Hindlimb muscle (tissue), 1 donor: Measurements from ENCODE around the gene FAF2. TPM values are rescaled to one million over a fixed set of nuclear protein-coding genes. Genes with fewer than 3 reads are reported as not detected.
"Not testable (repeated sequence)": the region's sequence is repeated elsewhere in the genome, so short reads cannot be mapped to it uniquely, and the experiment has no call there.

Source experiments
- DNase-seq: peaks from one replicate; pipeline ENCODE4 v3.0.0-alpha.2; 2013
- polyA plus RNA-seq: library from polyadenylated mRNA; unstranded; fragments of 120-200 nt; gene quantifications from one replicate; pipeline ENCODE4 v1.2.1, GENCODE V29; 2013; ENCODE audit not compliant: insufficient read length

The FAF2 gene
- polyA plus RNA-seq, 1 donor, result 26.0 TPM

- no peak for DNase-seq
Measured at GRCh38 chr5:176420086-176420485, 28.1 kb upstream of the FAF2 start.

DNA sequence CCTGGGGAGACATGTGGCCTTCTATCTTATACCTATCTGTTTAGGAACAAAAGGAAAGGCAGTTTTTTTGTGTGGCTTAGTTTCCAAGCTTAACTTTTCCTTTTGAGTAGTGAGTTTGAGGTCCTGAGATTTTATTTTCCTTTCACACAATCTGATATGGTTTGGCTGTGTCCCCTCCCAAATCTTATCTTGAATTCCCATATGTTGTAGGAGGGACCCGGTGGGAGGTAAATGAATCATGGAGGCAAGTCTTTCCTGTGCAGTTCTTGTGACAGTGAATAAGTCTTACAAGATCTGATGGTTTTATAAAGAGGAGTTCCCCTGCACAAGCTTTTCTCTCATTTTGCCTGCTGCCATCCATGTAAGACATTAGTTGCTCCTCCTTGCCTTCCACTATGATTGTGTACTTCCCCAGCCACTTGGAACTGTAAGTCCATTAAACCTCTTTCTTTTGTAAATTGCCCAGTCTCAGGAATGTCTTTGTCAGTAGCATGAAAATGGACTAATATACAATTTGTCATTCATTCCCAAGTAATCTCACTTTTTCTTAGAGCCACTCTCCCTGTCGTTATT is 27.1 kb upstream of the FAF2 start:
- DNase-seq, result no peak

- DNase-seq, result no peak
Measured at GRCh38 chr5:176424181-176424580, 24.0 kb upstream of the FAF2 start.

DNA sequence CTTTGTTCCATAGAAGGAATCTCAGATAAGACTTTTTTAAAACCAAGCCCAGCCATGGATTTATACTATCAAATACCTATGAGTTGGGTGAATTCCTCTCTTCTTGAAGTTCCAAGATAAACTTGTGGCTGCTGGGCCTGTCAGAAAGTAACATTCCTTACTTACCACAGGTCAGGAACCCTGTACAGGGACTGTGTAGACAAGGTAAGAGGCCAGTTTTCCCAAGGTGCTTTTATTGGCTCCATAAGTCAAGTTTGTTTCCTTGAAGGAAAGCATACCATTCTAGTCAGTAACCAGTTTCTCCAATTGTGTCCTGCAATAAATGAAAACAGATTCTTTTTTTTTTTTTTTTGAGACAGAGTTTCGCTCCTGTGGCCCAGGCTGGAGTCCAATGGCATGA is 23.0 kb upstream of the FAF2 start:
- no peak for DNase-seq

DNA sequence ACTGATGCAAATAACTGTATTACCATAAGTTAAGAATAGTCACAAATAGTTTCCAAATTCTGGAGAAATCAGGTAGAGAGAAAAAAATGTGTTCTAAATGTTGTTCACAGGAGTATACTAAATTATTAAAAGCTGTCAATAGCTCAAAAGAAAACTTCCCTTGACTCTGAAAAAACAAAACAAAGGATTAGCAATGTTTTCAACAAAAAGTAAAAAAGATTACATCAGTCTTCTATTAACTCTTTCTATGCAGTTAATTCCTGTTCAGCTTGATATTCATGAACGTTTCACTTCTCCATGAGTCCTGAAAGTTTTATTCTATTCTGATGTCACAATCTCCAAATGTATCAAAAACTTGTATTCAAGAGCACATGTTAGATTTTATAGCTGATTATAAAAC is 22.4 kb upstream of the FAF2 start:
- no peak for DNase-seq

GRCh38 chr5:176426876-176427275 is 21.3 kb upstream of the FAF2 start:
- no peak for DNase-seq

- no peak for DNase-seq
Measured at GRCh38 chr5:176427971-176428370, 20.2 kb upstream of the FAF2 start.

GRCh38 chr5:176429972-176430371 is 18.2 kb upstream of the FAF2 start:
- no peak for DNase-seq

DNA sequence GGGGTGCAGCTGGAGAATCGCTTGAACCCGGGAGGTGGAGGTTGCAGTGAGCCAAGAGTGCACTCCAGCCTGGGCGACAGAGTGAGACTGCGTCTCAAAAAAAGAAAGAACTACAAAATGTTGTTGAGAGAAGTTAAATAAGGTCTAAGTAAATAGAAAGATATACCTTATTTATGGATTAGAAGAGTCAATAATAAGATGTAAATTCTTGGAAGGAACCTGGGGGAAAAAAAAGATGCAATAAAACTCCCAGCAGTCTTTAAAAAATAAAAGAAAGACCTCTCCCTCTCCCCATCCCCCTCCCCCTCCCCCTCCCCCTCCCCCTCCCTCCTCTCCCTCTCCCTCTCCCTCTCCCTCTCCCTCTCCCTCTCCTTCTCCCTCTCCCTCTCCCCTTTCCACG is 15.5 kb upstream of the FAF2 start:
- no peak for DNase-seq

DNA sequence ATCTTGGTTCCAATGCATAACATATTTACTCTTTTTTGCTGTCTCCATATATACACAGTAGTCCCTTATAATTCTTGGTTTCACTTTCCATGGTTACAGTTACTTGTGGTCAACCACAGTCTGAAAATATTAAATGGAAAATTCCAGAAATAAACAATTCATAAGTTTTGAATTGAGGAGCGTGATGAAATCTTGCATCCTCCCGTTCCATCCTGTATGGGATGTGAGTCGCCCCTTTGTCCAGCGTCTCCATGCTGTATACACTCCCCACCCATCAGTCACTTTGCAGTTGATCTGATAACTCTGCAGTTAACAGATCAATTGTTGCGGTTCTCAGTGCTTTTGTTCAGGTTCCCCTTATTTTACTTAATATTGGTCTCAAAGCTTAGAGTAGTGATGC is 11.5 kb upstream of the FAF2 start:
- no peak for DNase-seq

GRCh38 chr5:176438959-176439757 is 9.0 kb upstream of the FAF2 start:
- DNase-seq, result no peak

DNA sequence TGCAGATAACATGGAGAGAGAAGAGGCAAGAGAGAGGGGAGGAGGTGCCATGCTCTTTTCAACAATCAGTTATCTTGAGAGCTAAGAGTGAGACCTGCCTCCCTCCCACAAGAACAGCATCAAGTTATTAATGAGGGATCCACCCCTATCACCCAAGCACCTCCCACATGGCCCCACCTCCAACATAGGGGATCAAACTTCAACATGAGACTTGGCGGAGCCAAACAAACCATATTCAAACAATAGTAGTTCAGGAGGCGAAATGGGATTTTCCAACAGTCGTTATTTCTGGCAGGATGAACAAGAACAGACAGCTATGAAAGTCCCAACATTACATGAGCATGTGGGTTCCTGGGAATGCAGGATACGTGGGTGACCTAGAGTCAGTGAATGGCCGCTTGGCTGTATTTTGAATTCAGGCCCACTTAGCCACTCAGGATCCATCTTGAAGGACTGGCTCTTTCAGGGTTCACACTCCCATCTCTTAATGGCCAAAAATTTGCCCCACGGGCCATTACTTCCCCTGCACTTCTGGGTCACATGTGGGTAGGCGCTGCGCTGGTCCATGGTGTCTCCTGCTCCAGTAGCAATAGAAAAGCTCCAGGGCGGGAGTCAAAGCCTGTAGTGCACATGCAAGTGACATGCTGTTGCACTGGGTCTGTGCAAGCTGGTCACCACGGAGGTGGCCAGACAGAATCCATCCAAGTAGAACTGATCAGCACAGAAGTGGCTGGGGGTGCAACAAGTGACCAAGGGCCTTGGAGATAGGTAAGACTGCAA is 7.1 kb upstream of the FAF2 start:
- DNase-seq, result no peak

DNA sequence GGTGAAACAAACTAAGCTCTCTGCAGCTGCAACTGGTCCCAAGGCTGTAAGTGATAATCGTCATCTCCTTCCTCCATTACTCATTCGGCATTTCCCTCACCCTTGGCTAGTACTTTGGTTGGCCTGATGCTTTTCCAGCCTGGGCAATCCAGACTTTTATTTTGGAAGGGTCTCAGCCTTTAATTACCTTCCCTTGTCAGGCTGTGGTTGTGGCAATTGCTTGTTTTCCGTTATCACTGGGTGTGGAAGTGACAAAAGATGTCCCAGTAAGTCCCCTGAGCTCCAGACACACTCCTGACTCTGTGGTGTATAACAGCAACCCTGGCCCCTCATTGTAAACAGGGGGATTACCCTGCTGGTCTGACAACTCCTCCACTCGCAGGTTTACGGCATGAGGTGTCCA is 6.3 kb upstream of the FAF2 start:
- DNase-seq, result no peak

GRCh38 chr5:176442911-176443310 is 5.3 kb upstream of the FAF2 start:
- DNase-seq, result not testable (repeated sequence)

- DNase-seq, result no peak
Measured at GRCh38 chr5:176444742-176445141, 3.4 kb upstream of the FAF2 start.

DNA sequence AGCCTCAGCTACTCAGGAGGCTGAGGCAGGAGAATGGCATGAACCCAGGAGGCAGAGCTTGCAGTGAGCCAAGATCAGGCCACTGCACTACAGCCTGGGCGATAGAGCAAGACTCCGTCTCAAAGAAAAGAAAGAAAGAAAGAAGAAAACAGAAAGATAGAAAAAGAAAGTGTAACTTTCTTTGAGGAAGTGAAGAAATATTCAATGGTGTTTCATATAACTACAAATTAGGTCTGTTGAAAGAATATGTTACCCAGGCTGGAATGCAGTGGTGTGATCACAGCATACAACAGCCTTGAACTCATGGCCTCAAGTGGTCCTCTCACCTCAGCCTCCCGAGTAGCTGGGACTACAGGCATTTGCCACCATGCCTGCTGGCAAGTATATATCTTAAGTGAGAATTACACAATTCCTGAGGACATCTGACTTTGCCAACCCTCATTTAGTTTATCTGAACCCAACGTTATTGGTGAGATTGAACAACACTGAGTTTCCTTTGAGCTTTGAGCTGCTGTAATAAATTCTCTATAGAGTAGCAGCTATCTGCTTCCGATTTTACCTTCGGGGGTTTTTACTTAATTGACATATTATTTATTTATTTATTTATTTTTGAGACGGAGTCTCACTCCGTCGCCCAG is 2.0 kb upstream of the FAF2 start:
- DNase-seq, result no peak

GRCh38 chr5:176446884-176447590 is 1.1 kb upstream of the FAF2 start:
- no peak for DNase-seq

DNA sequence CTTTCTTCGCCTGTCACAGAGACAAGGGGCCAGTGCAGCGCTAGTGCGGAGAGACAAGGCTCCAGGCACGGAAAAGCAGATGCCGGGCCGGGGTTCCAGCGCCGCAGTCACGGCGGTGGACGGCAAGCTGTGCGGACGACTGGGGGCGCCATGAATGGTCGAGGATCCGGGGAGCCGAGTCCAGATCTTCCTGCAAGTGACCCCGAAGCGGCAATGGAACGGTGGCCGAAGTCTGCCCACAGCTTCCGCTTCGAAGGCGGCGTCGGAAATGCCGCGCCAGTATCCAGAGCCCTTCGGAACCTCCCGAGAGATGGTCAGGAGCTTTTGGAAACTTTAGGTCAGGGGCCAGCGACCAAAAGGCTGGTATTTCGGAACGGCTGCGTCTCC is 601 bp upstream of the FAF2 start:
- no peak for DNase-seq

DNA sequence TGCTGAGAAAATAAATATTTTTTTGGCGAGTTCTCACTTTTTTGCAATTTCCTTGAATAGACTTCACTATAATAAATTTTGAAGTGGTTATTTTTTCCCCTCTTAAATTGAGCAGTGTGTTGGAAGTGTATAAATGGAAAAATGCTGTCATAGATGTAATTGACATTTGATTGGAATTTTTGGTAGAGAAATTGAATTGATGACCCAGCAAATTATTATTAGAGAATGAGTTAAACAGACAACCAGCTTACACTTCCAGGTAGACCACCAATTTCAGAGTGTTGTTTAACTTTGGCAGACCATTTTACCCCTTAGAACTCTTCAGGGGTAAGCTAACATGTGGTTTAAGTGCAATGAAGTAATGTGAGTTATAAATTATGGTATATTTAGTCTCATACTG is 1.9 kb downstream of the FAF2 start:
- no peak for DNase-seq

DNA sequence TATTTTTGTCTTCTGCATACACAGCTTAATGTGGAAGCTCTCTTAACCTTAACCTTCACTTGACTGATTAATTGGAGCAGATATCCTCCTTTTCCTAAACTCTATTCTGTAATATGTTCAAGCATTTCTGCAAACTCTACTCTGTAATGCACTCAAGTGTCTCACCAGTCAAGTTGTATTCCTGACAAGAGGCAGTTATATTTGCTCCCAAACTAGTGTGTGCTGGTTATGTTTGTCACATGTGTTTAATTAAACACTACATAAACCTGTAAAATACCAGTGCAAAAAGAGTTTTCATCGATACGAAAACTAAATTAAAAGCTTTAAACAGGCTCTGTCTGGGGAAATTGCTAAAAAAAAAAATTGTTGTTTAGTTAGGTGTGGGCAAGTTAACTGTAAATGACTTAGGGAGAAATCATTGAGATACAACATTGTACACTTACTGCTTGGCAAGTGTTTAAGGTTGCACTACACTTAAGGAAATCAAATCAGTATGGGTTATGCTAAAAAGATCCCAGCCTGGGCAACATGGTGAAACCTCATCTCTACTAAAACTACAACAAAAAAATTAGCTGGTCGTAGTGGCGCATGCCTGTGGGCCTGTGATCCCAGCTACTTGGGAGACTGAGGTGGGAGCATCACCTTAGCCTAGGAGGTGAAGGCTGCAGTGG is 6.7 kb downstream of the FAF2 start:
- DNase-seq, result no peak

GRCh38 chr5:176458904-176459561 is 10.8 kb downstream of the FAF2 start:
- no peak for DNase-seq

DNA sequence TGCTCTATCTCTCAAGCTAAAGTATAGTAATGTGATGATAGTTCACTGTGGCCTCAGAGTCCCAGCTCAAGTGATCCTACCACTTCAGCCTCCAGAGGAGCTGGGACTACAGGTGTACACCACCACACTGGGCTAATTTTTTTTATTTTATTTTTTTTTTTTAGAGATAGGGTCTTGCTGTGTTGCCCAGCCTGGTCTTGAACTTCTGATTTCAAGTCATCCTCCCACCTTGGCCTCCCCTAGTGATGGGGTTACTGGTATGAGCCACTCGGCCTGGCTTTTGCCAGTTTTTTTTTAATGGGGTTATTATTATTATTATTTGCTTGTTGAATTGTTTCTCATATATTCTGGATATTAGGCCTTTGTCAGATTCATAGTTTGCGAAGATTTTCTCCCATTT is 13.2 kb downstream of the FAF2 start:
- DNase-seq, result no peak
